ENCODE measurements around the gene ZNF784.

Gene ZNF784

GRCh38 chr19:55673465-55673864 is 49.1 kb upstream of the ZNF784 start (continued):
- TF ChIP-seq ZIC2 (tag by site-specific recombination; IDR thresholded peaks at IDR 0.05) (peak; percentile 57), ZBTB6 (tag by site-specific recombination; IDR thresholded peaks at IDR 0.05) (peak; percentile 62)
- TF ChIP-seq, protein P1, sequence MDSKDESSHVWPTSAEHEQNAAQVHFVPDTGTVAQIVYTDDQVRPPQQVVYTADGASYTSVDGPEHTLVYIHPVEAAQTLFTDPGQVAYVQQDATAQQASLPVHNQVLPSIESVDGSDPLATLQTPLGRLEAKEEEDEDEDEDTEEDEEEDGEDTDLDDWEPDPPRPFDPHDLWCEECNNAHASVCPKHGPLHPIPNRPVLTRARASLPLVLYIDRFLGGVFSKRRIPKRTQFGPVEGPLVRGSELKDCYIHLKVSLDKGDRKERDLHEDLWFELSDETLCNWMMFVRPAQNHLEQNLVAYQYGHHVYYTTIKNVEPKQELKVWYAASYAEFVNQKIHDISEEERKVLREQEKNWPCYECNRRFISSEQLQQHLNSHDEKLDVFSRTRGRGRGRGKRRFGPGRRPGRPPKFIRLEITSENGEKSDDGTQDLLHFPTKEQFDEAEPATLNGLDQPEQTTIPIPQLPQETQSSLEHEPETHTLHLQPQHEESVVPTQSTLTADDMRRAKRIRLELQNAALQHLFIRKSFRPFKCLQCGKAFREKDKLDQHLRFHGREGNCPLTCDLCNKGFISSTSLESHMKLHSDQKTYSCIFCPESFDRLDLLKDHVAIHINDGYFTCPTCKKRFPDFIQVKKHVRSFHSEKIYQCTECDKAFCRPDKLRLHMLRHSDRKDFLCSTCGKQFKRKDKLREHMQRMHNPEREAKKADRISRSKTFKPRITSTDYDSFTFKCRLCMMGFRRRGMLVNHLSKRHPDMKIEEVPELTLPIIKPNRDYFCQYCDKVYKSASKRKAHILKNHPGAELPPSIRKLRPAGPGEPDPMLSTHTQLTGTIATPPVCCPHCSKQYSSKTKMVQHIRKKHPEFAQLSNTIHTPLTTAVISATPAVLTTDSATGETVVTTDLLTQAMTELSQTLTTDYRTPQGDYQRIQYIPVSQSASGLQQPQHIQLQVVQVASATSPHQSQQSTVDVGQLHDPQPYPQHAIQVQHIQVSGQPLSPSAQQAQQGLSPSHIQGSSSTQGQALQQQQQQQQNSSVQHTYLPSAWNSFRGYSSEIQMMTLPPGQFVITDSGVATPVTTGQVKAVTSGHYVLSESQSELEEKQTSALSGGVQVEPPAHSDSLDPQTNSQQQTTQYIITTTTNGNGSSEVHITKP (tag by site-specific recombination; IDR thresholded peaks at IDR 0.05), result peak; percentile 47; the same call in 1 of the 2 replicates
- TF ChIP-seq, protein P2, sequence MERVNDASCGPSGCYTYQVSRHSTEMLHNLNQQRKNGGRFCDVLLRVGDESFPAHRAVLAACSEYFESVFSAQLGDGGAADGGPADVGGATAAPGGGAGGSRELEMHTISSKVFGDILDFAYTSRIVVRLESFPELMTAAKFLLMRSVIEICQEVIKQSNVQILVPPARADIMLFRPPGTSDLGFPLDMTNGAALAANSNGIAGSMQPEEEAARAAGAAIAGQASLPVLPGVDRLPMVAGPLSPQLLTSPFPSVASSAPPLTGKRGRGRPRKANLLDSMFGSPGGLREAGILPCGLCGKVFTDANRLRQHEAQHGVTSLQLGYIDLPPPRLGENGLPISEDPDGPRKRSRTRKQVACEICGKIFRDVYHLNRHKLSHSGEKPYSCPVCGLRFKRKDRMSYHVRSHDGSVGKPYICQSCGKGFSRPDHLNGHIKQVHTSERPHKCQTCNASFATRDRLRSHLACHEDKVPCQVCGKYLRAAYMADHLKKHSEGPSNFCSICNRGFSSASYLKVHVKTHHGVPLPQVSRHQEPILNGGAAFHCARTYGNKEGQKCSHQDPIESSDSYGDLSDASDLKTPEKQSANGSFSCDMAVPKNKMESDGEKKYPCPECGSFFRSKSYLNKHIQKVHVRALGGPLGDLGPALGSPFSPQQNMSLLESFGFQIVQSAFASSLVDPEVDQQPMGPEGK (tag by site-specific recombination; IDR thresholded peaks at IDR 0.05), result peak; percentile 46; the same call in 1 of the 2 replicates

DNA sequence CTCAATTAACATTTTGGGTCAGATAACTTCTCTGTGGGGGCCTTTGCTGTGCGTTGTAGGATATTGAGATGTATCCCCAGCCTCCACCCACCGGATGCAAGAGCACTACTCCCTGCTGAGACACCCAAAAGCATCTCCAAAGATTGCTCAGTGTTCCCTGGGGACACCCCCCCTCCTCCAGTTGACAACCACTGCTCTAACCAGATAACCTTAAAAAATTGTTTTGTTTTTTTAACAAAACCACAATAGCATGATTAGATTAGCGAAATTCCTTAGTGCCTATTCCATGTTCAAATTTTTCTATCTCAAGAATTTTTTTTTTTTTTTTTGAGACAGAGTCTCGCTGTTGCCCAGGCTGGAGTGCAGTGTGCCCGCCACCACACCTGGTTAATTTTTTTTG is 48.1 kb upstream of the ZNF784 start:
- Histone ChIP-seq H3K4me1 (ENCODE audit: control insufficient read depth, insufficient read depth, low read length) (peaks cover 19% of the 10 kb centered on the region), H3K36me3 (ENCODE audit: control insufficient read depth in 2 of 2, insufficient read depth in 1 of 2, low read length in 2 of 2) (peaks cover 29 to 59% of the 10 kb centered on the region in 2 experiments; a peak in 2 of 3 replicates), H3K9me3 (ENCODE audit: control insufficient read depth, insufficient read depth, low read depth, low read length) (no peaks in the 10 kb centered on the region), H3K27ac (ENCODE audit: extremely low read depth, low read depth, low read length) (no peak overlapping the region), H3K4me3 (ENCODE audit: low read depth, low read length) (no peak overlapping the region)
- POLR2A ChIA-PET, result interaction anchor here (0.7 to 1.6 kb wide), 2 partner anchors 25 to 449 kb away, joined by 4 to 5 read pairs; no protein-coding TSS in a partner anchor
- CTCF ChIA-PET, result interaction anchor here (0.6 to 2.5 kb wide), 10 partner anchors 9 to 1759 kb away, joined by 3 to 35 read pairs (median 4); partner anchors contain the start of gene U2AF2
- TF ChIP-seq HIC1 (tag by site-specific recombination; IDR thresholded peaks at IDR 0.05) (0 out of 2 replicates have a peak, but pooled peaks have one; percentile 14), ZNF658 (tag by site-specific recombination; IDR thresholded peaks at IDR 0.05) (no peak)

- H3K9me3 ChIP-seq (ENCODE audit: control insufficient read depth, insufficient read depth, low read depth, low read length), result no peaks in the 10 kb centered on the region
- no peak overlapping the region for H3K4me3 ChIP-seq (ENCODE audit: low read depth, low read length)
- H3K4me1 ChIP-seq (ENCODE audit: control insufficient read depth, insufficient read depth, low read length), result peaks cover 12% of the 10 kb centered on the region
- CTCF ChIA-PET, result interaction anchor here (0.5 to 2.5 kb wide), 16 partner anchors 8 to 1694 kb away, joined by 3 to 36 read pairs (median 4); partner anchors contain the start of gene U2AF2
- POLR2A ChIA-PET, result interaction anchor here (0.6 to 1.9 kb wide), 10 partner anchors 12 to 1662 kb away, joined by 3 to 21 read pairs (median 5); partner anchors contain the start of genes HSPBP1, U2AF2 and UBE2S
- peak overlapping the region; percentile 39; the same call in 1 of the 2 replicates for H3K27ac ChIP-seq (ENCODE audit: extremely low read depth, low read depth, low read length)
- peaks cover 29 to 64% of the 10 kb centered on the region in 2 experiments; a peak in 2 of 3 replicates for H3K36me3 ChIP-seq (ENCODE audit: control insufficient read depth in 2 of 2, insufficient read depth in 1 of 2, low read length in 2 of 2)
- TF ChIP-seq ZNF391 (tag by site-specific recombination; IDR thresholded peaks at IDR 0.05; ENCODE audit: borderline replicate concordance, low read depth), result no peak
- no peak for TF ChIP-seq GLIS2 (tag by site-specific recombination; IDR thresholded peaks at IDR 0.05)
- no peak for TF ChIP-seq REPIN1 (tag by site-specific recombination; IDR thresholded peaks at IDR 0.05; ENCODE audit: low read depth)
- TF ChIP-seq ZBTB20 (tag by site-specific recombination; IDR thresholded peaks at IDR 0.05), result no peak
- no peak for TF ChIP-seq ZNF140 (tag by site-specific recombination; IDR thresholded peaks at IDR 0.05)
- TF ChIP-seq, protein P3, sequence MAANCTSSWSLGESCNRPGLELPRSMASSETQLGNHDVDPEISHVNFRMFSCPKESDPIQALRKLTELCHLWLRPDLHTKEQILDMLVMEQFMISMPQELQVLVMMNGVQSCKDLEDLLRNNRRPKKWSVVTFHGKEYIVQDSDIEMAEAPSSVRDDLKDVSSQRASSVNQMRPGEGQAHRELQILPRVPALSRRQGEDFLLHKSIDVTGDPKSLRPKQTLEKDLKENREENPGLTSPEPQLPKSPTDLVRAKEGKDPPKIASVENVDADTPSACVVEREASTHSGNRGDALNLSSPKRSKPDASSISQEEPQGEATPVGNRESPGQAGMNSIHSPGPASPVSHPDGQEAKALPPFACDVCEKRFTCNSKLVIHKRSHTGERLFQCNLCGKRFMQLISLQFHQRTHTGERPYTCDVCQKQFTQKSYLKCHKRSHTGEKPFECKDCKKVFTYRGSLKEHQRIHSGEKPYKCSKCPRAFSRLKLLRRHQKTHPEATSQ (tag by site-specific recombination; IDR thresholded peaks at IDR 0.05), result no peak
- TF ChIP-seq ZNF398 (tag by site-specific recombination; IDR thresholded peaks at IDR 0.05), result no peak
- TF ChIP-seq ZNF555 (tag by site-specific recombination; conservative IDR thresholded peaks at IDR 0.05), result no peak
- no peak for TF ChIP-seq TCF7L2 (IDR thresholded peaks at IDR 0.05; ENCODE audit: borderline replicate concordance, low read depth, low read length)
- TF ChIP-seq HIC1 (tag by site-specific recombination; IDR thresholded peaks at IDR 0.05), result no peak
- TF ChIP-seq IKZF3 (tag by site-specific recombination; IDR thresholded peaks at IDR 0.05), result 0 out of 2 replicates have a peak, but pooled peaks have one; percentile 9
These were observed 46.6 kb upstream of the ZNF784 start for GRCh38 chr19:55671054-55671378.
